K562 (cell line): ENCODE measurements around the gene MYO3B. TPM values are rescaled to one million over a fixed set of nuclear protein-coding genes. Genes with fewer than 3 reads are reported as not detected.

Source experiments
- ATAC-seq: fragments of 200-7000 bp; cut with Tn5 transposase; 3 replicates; pipeline ENCODE4 v1.9.1; 2020; ENCODE audit warnings: moderate library complexity
- BruUV-seq: library from RNA; stranded (reverse); fragments of 400-500 nt; replicated peaks from 2 replicates; lab custom pipeline; 2021; lab: Mats Ljungman, UMichigan
- CTCF ChIA-PET: fragments of 300-600 bp; formaldehyde crosslinking; extraction: SDS; loops from one replicate; lab custom pipeline; 2021; ENCODE audit warnings: low intra/inter-chr PET ratio; lab: Yijun Ruan, JAX
- POLR2A ChIA-PET: fragments of 300-600, 350-650 bp; sonication (Branson Sonifier 250); formaldehyde crosslinking; extraction: SDS; loops from one replicate; lab custom pipeline; 2021; ENCODE audit warnings: antibody characterized with exemption, inconsistent platforms; lab: Yijun Ruan, JAX
- DNase-seq, 4 experiments: peaks; one replicate each; pipeline versions ENCODE4 v3.0.0 to v3.0.0-alpha.2; 2011 to 2018; ENCODE audit warnings: low spot score in 3 of 4, mixed read lengths in 3 of 4; ENCODE audit errors: extremely low read depth in 1 of 4
- FAIRE-seq: peaks from 2 replicates; lab custom pipeline; 2011; peaks lifted over from hg19 to GRCh38; lab: Jason Lieb, UNC
- H2AFZ ChIP-seq: 2 replicates; pipeline ENCODE4 v1.6.0; 2011; ENCODE audit warnings: low read depth, low read length, control low read depth, inconsistent platforms
- H3K27ac ChIP-seq: fragments of 200-600 bp; 3 replicates; pipeline ENCODE4 v1.8.0; 2011; ENCODE audit warnings: low read depth, mild to moderate bottlenecking, control low read depth, inconsistent platforms, low read length, moderate library complexity, mixed read lengths; ENCODE audit errors: extremely low read depth
- H3K27me3 ChIP-seq, 2 experiments: fragments of 300-600 bp in 1 of 2; 2 replicates in 1 of 2; 3 replicates in 1 of 2; pipeline versions ENCODE4 v1.6.0 to v1.8.0; 2011; ENCODE audit warnings: inconsistent platforms in 2 of 2, low read length in 2 of 2, mild to moderate bottlenecking in 1 of 2, mixed read lengths in 1 of 2, moderate library complexity in 1 of 2; ENCODE audit not compliant: control insufficient read depth in 2 of 2, insufficient read depth in 2 of 2
- H3K36me3 ChIP-seq: fragments of 300-600 bp; 3 replicates; pipeline ENCODE4 v1.8.0; 2011; ENCODE audit warnings: mild to moderate bottlenecking, low read length, inconsistent platforms; ENCODE audit not compliant: control insufficient read depth, insufficient read depth
- H3K4me1 ChIP-seq, 2 experiments: fragments of 200-600 bp in 1 of 2; replicated peaks in 1 of 2; 2 replicates in 1 of 2; 3 replicates in 1 of 2; pipeline versions ENCODE4 v1.5.1 to v1.8.0; 2011; ENCODE audit warnings: inconsistent platforms in 2 of 2, low read length in 2 of 2, mild to moderate bottlenecking in 1 of 2, mixed read lengths in 1 of 2, moderate library complexity in 1 of 2; ENCODE audit not compliant: control insufficient read depth in 2 of 2, insufficient read depth in 2 of 2
- H3K4me2 ChIP-seq: 2 replicates; pipeline ENCODE4 v1.6.1; 2011; ENCODE audit warnings: low read length, control low read depth, inconsistent platforms, mixed read lengths; ENCODE audit not compliant: insufficient read depth
- H3K4me3 ChIP-seq: fragments of 200-600 bp; sonication (generic), shearing (Covaris generic); 2 replicates; pipeline ENCODE4 v1.5.1; 2016; ENCODE audit warnings: control low read depth, inconsistent platforms
- H3K79me2 ChIP-seq: fragments of 200-600 bp; 3 replicates; pipeline ENCODE4 v1.8.0; 2011; ENCODE audit warnings: low read length, inconsistent platforms; ENCODE audit not compliant: control insufficient read depth, insufficient read depth
- H3K9ac ChIP-seq, 2 experiments: 2 replicates each; pipeline versions ENCODE4 v1.6.0 to v1.6.1; 2011; ENCODE audit warnings: low read depth in 2 of 2, low read length in 2 of 2, control low read depth in 1 of 2, inconsistent platforms in 1 of 2, mild to moderate bottlenecking in 1 of 2, mixed read lengths in 1 of 2; ENCODE audit not compliant: insufficient read depth in 1 of 2
- H3K9me1 ChIP-seq: one replicate; pipeline ENCODE4 v1.6.0; 2011; ENCODE audit warnings: inconsistent platforms, mild to moderate bottlenecking, low read length, moderate library complexity; ENCODE audit not compliant: control insufficient read depth, insufficient read depth
- H3K9me3 ChIP-seq: replicated peaks from 2 replicates; pipeline ENCODE4 v1.5.1; 2011; ENCODE audit warnings: low read depth, low read length, inconsistent platforms; ENCODE audit not compliant: control insufficient read depth, insufficient read depth
- H4K20me1 ChIP-seq: replicated peaks from 2 replicates; pipeline ENCODE4 v1.6.1; 2011; ENCODE audit warnings: low read length, inconsistent platforms, mixed read lengths; ENCODE audit not compliant: control insufficient read depth, insufficient read depth
- CBFA2T2 ChIP-seq: fragments of 450-650 bp; conservative IDR thresholded peaks from 2 replicates; pipeline ENCODE4 v1.6.1; 2017; ENCODE audit warnings: mild to moderate bottlenecking
- IRF2 ChIP-seq: sonication (generic); formaldehyde crosslinking; IDR thresholded peaks from 2 replicates; pipeline ENCODE4 v1.8.1; 2022; ENCODE audit warnings: mild to moderate bottlenecking, missing genetic modification reagents
- MECOM ChIP-seq: fragments of 250-450 bp; sonication (Bioruptor Pico); IDR thresholded peaks from 2 replicates; pipeline ENCODE4 v1.8.0; 2022; ENCODE audit warnings: inconsistent platforms
- PHTF2 ChIP-seq: fragments of 250-450 bp; sonication (Bioruptor Pico); IDR thresholded peaks from 2 replicates; pipeline ENCODE4 v1.5.0; 2021; ENCODE audit warnings: mild to moderate bottlenecking
- PPARD ChIP-seq: fragments of 250-450 bp; sonication (Bioruptor Pico); IDR thresholded peaks from 2 replicates; pipeline ENCODE4 v1.8.0; 2022; ENCODE audit warnings: inconsistent platforms, mild to moderate bottlenecking, moderate library complexity
- RFX5 ChIP-seq: IDR thresholded peaks from 2 replicates; pipeline ENCODE4 v1.6.1; 2011; ENCODE audit warnings: low read depth, mild to moderate bottlenecking, improper control_type of control experiment, low read length
- SRF ChIP-seq, 2 experiments: fragments of 250-450, 450-650 bp in 1 of 2; sonication (Bioruptor Pico) in 1 of 2; sonication (generic) in 1 of 2; formaldehyde crosslinking; IDR thresholded peaks; 2 replicates each; pipeline versions ENCODE4 v1.5.0 to v1.5.1; 2020 to 2022; ENCODE audit warnings: mild to moderate bottlenecking in 1 of 2, missing genetic modification reagents in 1 of 2
- TAF9B ChIP-seq: fragments of 450-650 bp; IDR thresholded peaks from 2 replicates; pipeline ENCODE4 v1.6.1; 2018; ENCODE audit warnings: mild to moderate bottlenecking; ENCODE audit not compliant: partially characterized antibody
- TCF7L2 ChIP-seq: fragments of 150-350 bp; IDR thresholded peaks from 2 replicates; pipeline ENCODE4 v1.6.1; 2016; ENCODE audit warnings: low read depth, mild to moderate bottlenecking, low read length, moderate library complexity
- ZNF717 ChIP-seq: fragments of 250-450 bp; sonication (Bioruptor Pico); IDR thresholded peaks from 2 replicates; pipeline ENCODE4 v1.5.0; 2021
- WGBS: fragments of 100-300 bp; shearing (Covaris generic); methylation state at CpG from one replicate; pipeline ENCODE4 v1.1.6; 2016; ENCODE audit warnings: low coverage, mixed read lengths; ENCODE audit not compliant: insufficient coverage; ENCODE audit errors: missing lambda C conversion rate; 5-methylcytosine and 5-hydroxymethylcytosine counted together
- in situ Hi-C: fragments of 300-500 bp; cut with MboI; formaldehyde crosslinking; loops from 4 replicates; pipeline ENCODE4 v1.15.0; 2018; ENCODE audit warnings: inconsistent platforms, mixed read lengths
- intact Hi-C: fragments of 100-400 bp; cut with micrococcal nuclease; formaldehyde crosslinking; loops from 2 replicates; pipeline ENCODE4 v1.14.2; 2022
- polyA plus RNA-seq, 8 experiments: library from polyadenylated mRNA; depleted of rRNA in 4 of 8; stranded (reverse) in 5 of 8; unstranded in 3 of 8; fragments of >200 nt; fragmentation: Nextera tagmentation in 2 of 8; fragmentation: Illumina TruSeq in 1 of 8; extraction: Ambion mirVana in 2 of 8; extraction: Trizol in 1 of 8; gene quantifications; 2 replicates each; pipeline versions ENCODE4 v1.2.1 to v1.2.3, GENCODE V29; 2011 to 2014; ENCODE audit warnings: inconsistent platforms in 1 of 8, missing spikeins in 1 of 8
- total RNA-seq, 7 experiments: library from RNA; depleted of rRNA in 6 of 7; stranded (reverse); fragments of >200 nt in 6 of 7; fragmentation: Illumina TruSeq in 2 of 7; extraction: Trizol in 2 of 7; gene quantifications; 2 replicates each; pipeline versions ENCODE4 v1.2.1 to v1.2.3, GENCODE V29; 2011 to 2021; ENCODE audit warnings: low replicate concordance in 1 of 7
- TF ChIP-seq, protein P1 (sequence below), 2 experiments: fragments of 150-350 bp in 1 of 2; IDR thresholded peaks; 2 replicates each; pipeline ENCODE4 v1.6.1; 2012 to 2016; ENCODE audit warnings: low read depth in 2 of 2, low read length in 2 of 2, mild to moderate bottlenecking in 1 of 2, moderate library complexity in 1 of 2
- TF ChIP-seq, protein P2 (sequence below): sonication (generic); formaldehyde crosslinking; IDR thresholded peaks from 2 replicates; pipeline ENCODE4 v1.8.1; 2022; ENCODE audit warnings: missing genetic modification reagents
- TF ChIP-seq, protein P3 (sequence below), 2 experiments: fragments of 250-450 bp in 1 of 2; fragments of 450-650 bp in 1 of 2; sonication (Bioruptor Pico) in 1 of 2; IDR thresholded peaks; 2 replicates each; pipeline versions ENCODE4 v1.6.1 to v1.8.0; 2016 to 2021; ENCODE audit warnings: mild to moderate bottlenecking in 2 of 2, moderate library complexity in 2 of 2, missing compliant biosample characterization in 1 of 2, missing genetic modification characterization in 1 of 2
- TF ChIP-seq, protein P4 (sequence below), 2 experiments: fragments of 450-650 bp; conservative IDR thresholded peaks; 2 replicates each; pipeline ENCODE4 v1.6.1; 2017; ENCODE audit warnings: mild to moderate bottlenecking in 2 of 2, moderate library complexity in 2 of 2

Gene MYO3B
- total and polyA plus RNA-seq, 9 of the 15 experiments (the other 6 are each of a cell fraction or from before 2014, with no cell fraction given): 2.7 to 6.5 (median 3.6) TPM

DNA sequence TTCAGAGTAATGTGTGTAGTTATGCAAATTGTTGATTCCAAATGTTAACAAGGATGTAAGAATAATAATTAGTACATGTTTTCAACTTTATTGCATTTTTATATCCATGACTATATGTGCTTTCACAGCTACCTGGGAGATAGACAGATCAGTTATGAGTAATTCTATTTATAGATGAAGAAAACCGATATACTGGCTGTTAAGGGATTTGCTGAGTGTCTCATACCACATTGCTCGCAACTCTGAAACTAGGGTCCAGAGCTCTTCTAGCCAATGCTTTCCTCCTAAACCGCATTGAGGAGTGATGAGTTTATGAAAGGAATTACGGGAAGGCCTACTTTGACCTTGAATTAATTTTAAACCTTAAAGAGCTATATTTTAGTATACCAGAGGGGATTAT lies 202.3 kb downstream of the MYO3B start:
- Histone ChIP-seq H4K20me1 (no peaks in the 10 kb centered on the region), H3K79me2 (no peaks in the 10 kb centered on the region), H3K4me1 (no peaks in the 10 kb centered on the region)
- TF ChIP-seq, protein P1, sequence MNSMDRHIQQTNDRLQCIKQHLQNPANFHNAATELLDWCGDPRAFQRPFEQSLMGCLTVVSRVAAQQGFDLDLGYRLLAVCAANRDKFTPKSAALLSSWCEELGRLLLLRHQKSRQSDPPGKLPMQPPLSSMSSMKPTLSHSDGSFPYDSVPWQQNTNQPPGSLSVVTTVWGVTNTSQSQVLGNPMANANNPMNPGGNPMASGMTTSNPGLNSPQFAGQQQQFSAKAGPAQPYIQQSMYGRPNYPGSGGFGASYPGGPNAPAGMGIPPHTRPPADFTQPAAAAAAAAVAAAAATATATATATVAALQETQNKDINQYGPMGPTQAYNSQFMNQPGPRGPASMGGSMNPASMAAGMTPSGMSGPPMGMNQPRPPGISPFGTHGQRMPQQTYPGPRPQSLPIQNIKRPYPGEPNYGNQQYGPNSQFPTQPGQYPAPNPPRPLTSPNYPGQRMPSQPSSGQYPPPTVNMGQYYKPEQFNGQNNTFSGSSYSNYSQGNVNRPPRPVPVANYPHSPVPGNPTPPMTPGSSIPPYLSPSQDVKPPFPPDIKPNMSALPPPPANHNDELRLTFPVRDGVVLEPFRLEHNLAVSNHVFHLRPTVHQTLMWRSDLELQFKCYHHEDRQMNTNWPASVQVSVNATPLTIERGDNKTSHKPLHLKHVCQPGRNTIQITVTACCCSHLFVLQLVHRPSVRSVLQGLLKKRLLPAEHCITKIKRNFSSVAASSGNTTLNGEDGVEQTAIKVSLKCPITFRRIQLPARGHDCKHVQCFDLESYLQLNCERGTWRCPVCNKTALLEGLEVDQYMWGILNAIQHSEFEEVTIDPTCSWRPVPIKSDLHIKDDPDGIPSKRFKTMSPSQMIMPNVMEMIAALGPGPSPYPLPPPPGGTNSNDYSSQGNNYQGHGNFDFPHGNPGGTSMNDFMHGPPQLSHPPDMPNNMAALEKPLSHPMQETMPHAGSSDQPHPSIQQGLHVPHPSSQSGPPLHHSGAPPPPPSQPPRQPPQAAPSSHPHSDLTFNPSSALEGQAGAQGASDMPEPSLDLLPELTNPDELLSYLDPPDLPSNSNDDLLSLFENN (IDR thresholded peaks at IDR 0.05; ENCODE audit: low read depth in 2 of 2, low read length in 2 of 2): no peak
- TF ChIP-seq, protein P2, sequence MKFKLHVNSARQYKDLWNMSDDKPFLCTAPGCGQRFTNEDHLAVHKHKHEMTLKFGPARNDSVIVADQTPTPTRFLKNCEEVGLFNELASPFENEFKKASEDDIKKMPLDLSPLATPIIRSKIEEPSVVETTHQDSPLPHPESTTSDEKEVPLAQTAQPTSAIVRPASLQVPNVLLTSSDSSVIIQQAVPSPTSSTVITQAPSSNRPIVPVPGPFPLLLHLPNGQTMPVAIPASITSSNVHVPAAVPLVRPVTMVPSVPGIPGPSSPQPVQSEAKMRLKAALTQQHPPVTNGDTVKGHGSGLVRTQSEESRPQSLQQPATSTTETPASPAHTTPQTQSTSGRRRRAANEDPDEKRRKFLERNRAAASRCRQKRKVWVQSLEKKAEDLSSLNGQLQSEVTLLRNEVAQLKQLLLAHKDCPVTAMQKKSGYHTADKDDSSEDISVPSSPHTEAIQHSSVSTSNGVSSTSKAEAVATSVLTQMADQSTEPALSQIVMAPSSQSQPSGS (CRISPR knock-in tag): no peak
- TF ChIP-seq RFX5 (no peak), CBFA2T2 (no peak), ZNF717 (CRISPR knock-in tag) (no peak), IRF2 (CRISPR knock-in tag) (no peak), PHTF2 (CRISPR knock-in tag) (no peak), TAF9B (no peak), SRF (CRISPR knock-in tag; IDR thresholded peaks at IDR 0.05) (no peak), TCF7L2 (no peak), MECOM (CRISPR knock-in tag) (no peak), PPARD (CRISPR knock-in tag) (no peak)
- TF ChIP-seq, protein P3, sequence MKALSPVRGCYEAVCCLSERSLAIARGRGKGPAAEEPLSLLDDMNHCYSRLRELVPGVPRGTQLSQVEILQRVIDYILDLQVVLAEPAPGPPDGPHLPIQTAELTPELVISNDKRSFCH (CRISPR knock-in tag; IDR thresholded peaks at IDR 0.05): no peak
- TF ChIP-seq, protein P3 (tag; IDR thresholded peaks at IDR 0.05): no peak
- TF ChIP-seq, protein P4, sequence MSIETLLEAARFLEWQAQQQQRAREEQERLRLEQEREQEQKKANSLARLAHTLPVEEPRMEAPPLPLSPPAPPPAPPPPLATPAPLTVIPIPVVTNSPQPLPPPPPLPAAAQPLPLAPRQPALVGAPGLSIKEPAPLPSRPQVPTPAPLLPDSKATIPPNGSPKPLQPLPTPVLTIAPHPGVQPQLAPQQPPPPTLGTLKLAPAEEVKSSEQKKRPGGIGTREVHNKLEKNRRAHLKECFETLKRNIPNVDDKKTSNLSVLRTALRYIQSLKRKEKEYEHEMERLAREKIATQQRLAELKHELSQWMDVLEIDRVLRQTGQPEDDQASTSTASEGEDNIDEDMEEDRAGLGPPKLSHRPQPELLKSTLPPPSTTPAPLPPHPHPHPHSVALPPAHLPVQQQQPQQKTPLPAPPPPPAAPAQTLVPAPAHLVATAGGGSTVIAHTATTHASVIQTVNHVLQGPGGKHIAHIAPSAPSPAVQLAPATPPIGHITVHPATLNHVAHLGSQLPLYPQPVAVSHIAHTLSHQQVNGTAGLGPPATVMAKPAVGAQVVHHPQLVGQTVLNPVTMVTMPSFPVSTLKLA (conservative IDR thresholded peaks at IDR 0.05): no peak

More for the DNA sequence above, 202.3 kb downstream of the MYO3B start:
- intact Hi-C loops: no loop called here
- H3K9me3 ChIP-seq: no peaks in the 10 kb centered on the region
- ChIA-PET CTCF (no interaction called here), POLR2A (interaction anchor here (0.9 to 1.8 kb wide), 3 partner anchors 10 to 21 kb away, joined by 3 to 5 read pairs (median 3); no protein-coding TSS in a partner anchor)
- no peak overlapping the region for H3K27ac ChIP-seq
- H3K9me1 ChIP-seq: no peaks in the 10 kb centered on the region
- no peak overlapping the region for H2AFZ ChIP-seq
- BruUV-seq: no TSS peak
- FAIRE-seq (no peak), DNase-seq (no peak), ATAC-seq (no peak)
- in situ Hi-C loops: no loop called here
- 42% methylated on average over 4 of the region's 4 CpGs for WGBS
- no peaks in the 10 kb centered on the region for H3K27me3 ChIP-seq
- no peak overlapping the region for H3K4me2 ChIP-seq
- no peak overlapping the region for H3K4me3 ChIP-seq
- H3K36me3 ChIP-seq: no peaks in the 10 kb centered on the region
- no peak overlapping the region for H3K9ac ChIP-seq
